Peyer's patch (tissue), 4 donors: Measurements from ENCODE around the gene CCDC85C.

ENCODE experiments used
- POLR2A ChIP-seq, 2 donors: fragments of 450-650 bp; IDR thresholded peaks; one replicate each; pipeline ENCODE4 v1.5.1; 2017; ENCODE audit warnings: antibody characterized with exemption in 2 of 2, mild to moderate bottlenecking in 2 of 2, moderate library complexity in 2 of 2
- TF ChIP-seq, protein P1 (sequence below), 6 experiments: fragments of 450-650 bp in 4 of 6; fragments of 200-600 bp in 2 of 6; sonication (generic) in 1 of 6; IDR thresholded peaks; one replicate each; pipeline ENCODE4 v1.5.1; 2017 to 2019; ENCODE audit warnings: antibody characterized with exemption in 6 of 6, mild to moderate bottlenecking in 3 of 6, moderate library complexity in 1 of 6

- TF ChIP-seq, protein P1, sequence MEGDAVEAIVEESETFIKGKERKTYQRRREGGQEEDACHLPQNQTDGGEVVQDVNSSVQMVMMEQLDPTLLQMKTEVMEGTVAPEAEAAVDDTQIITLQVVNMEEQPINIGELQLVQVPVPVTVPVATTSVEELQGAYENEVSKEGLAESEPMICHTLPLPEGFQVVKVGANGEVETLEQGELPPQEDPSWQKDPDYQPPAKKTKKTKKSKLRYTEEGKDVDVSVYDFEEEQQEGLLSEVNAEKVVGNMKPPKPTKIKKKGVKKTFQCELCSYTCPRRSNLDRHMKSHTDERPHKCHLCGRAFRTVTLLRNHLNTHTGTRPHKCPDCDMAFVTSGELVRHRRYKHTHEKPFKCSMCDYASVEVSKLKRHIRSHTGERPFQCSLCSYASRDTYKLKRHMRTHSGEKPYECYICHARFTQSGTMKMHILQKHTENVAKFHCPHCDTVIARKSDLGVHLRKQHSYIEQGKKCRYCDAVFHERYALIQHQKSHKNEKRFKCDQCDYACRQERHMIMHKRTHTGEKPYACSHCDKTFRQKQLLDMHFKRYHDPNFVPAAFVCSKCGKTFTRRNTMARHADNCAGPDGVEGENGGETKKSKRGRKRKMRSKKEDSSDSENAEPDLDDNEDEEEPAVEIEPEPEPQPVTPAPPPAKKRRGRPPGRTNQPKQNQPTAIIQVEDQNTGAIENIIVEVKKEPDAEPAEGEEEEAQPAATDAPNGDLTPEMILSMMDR (IDR thresholded peaks at IDR 0.05) = no peak
- no peak for TF ChIP-seq POLR2A (IDR thresholded peaks at IDR 0.05)
Measured at GRCh38 chr14:99540196-99541032, 63.6 kb downstream of the CCDC85C start.
